A549 (cell line): ENCODE results near the gene SBF2. TPM values are rescaled to one million over a fixed set of nuclear protein-coding genes. Genes with fewer than 3 reads are reported as not detected.
A peak's percentile ranks its signal among the peaks of the same experiment; 100 is the strongest.

ENCODE experiments used
- ATAC-seq, 2 experiments: fragments of 200-7000 bp in 1 of 2; fragments of >200 bp in 1 of 2; cut with Nextera tagmentation in 1 of 2; cut with Tn5 transposase in 1 of 2; 3 replicates each; pipeline versions ENCODE4 v1.8.0 to v1.9.1; 2018 to 2020; ENCODE audit warnings: mild to moderate bottlenecking in 1 of 2, moderate library complexity in 1 of 2
- CTCF ChIA-PET: fragments of 300-600 bp; sonication (Branson Sonifier 250); formaldehyde crosslinking; extraction: SDS; loops from one replicate; lab custom pipeline; 2021; ENCODE audit warnings: antibody characterized with exemption, inconsistent platforms; lab: Yijun Ruan, JAX
- POLR2A ChIA-PET: fragments of 350-600 bp; formaldehyde crosslinking; extraction: SDS; loops from one replicate; lab custom pipeline; 2021; ENCODE audit warnings: antibody characterized with exemption, inconsistent platforms; lab: Yijun Ruan, JAX
- DNase-seq, 2 experiments: peaks; one replicate each; pipeline versions ENCODE4 v3.0.0 to v3.0.0-alpha.2; 2011 to 2016; ENCODE audit warnings: low read depth in 1 of 2, low spot score in 1 of 2
- FAIRE-seq: peaks from 2 replicates; lab custom pipeline; 2011; peaks lifted over from hg19 to GRCh38; lab: Jason Lieb, UNC
- H3K27ac ChIP-seq, 2 experiments: fragments of >200 bp; sonication (Bioruptor Twin); formaldehyde crosslinking; 3 replicates each; pipeline ENCODE4 v1.5.1; 2016 to 2017
- H3K4me1 ChIP-seq: fragments of >200 bp; sonication (Bioruptor Twin); formaldehyde crosslinking; 3 replicates; pipeline ENCODE4 v1.6.1; 2016
- H3K4me2 ChIP-seq: fragments of >200 bp; sonication (Bioruptor Twin); formaldehyde crosslinking; 3 replicates; pipeline ENCODE4 v1.6.1; 2016
- H3K4me3 ChIP-seq: fragments of >200 bp; sonication (Bioruptor Twin); formaldehyde crosslinking; 3 replicates; pipeline ENCODE4 v1.5.1; 2016
- H3K9me3 ChIP-seq: fragments of >200 bp; sonication (Bioruptor Twin); formaldehyde crosslinking; 3 replicates; pipeline ENCODE4 v1.6.1; 2016
- CBX2 ChIP-seq: fragments of 200-600 bp; sonication (generic); IDR thresholded peaks from 2 replicates; pipeline ENCODE4 v1.6.1; 2016; ENCODE audit warnings: low read depth, mild to moderate bottlenecking, borderline replicate concordance
- CBX8 ChIP-seq: fragments of 200-600 bp; sonication (generic); IDR thresholded peaks from 2 replicates; pipeline ENCODE4 v1.6.1; 2016
- CTCF ChIP-seq: fragments of >200 bp; sonication (Bioruptor Twin); formaldehyde crosslinking; IDR thresholded peaks from 3 replicates; pipeline ENCODE4 v1.5.1; 2016
- EHMT2 ChIP-seq: fragments of 200-600 bp; sonication (generic); IDR thresholded peaks from 2 replicates; pipeline ENCODE4 v1.6.1; 2016; ENCODE audit warnings: antibody characterized with exemption, low read depth, mild to moderate bottlenecking, moderate library complexity
- EP300 ChIP-seq, 2 experiments: fragments of >200 bp; sonication (Bioruptor Twin); formaldehyde crosslinking; IDR thresholded peaks; 2 replicates in 1 of 2; 3 replicates in 1 of 2; pipeline ENCODE4 v1.6.1; 2016 to 2017
- FOSB ChIP-seq: fragments of 250-450 bp; sonication (Bioruptor Pico); IDR thresholded peaks from 2 replicates; pipeline ENCODE4 v1.5.0; 2020; ENCODE audit warnings: mild to moderate bottlenecking, moderate library complexity
- FOXS1 ChIP-seq: fragments of 250-450 bp; sonication (Bioruptor Pico); IDR thresholded peaks from 2 replicates; pipeline ENCODE4 v1.5.0; 2020; ENCODE audit warnings: mild to moderate bottlenecking, moderate library complexity
- GATA3 ChIP-seq: IDR thresholded peaks from 2 replicates; pipeline ENCODE4 v1.6.1; 2012; ENCODE audit warnings: borderline replicate concordance
- HDAC2 ChIP-seq: fragments of 200-600 bp; sonication (generic); IDR thresholded peaks from 2 replicates; pipeline ENCODE4 v1.6.1; 2016
- JUNB ChIP-seq: fragments of >200 bp; sonication (Bioruptor Twin); formaldehyde crosslinking; IDR thresholded peaks from 2 replicates; pipeline ENCODE4 v1.6.1; 2016
- KDM1A ChIP-seq: fragments of 200-600 bp; sonication (generic); IDR thresholded peaks from 2 replicates; pipeline ENCODE4 v1.6.1; 2016; ENCODE audit warnings: low read depth, mild to moderate bottlenecking
- MYC ChIP-seq: IDR thresholded peaks from 2 replicates; pipeline ENCODE4 v1.6.1; 2012; ENCODE audit warnings: mild to moderate bottlenecking, inconsistent platforms, low read length, improper control_type of control experiment, borderline replicate concordance
- NPAS2 ChIP-seq: fragments of 250-450 bp; sonication (Bioruptor Pico); IDR thresholded peaks from 2 replicates; pipeline ENCODE4 v1.8.0; 2022; ENCODE audit warnings: mild to moderate bottlenecking, moderate library complexity, borderline replicate concordance
- RAD21 ChIP-seq, 2 experiments: fragments of >200 bp in 1 of 2; sonication (Bioruptor Twin) in 1 of 2; formaldehyde crosslinking in 1 of 2; IDR thresholded peaks in 1 of 2; conservative IDR thresholded peaks in 1 of 2; 2 replicates in 1 of 2; 3 replicates in 1 of 2; pipeline ENCODE4 v1.6.1; 2012 to 2018; ENCODE audit warnings: inconsistent platforms in 1 of 2
- RARB ChIP-seq: fragments of 250-450 bp; sonication (Bioruptor Pico); IDR thresholded peaks from 2 replicates; pipeline ENCODE4 v1.8.0; 2021; ENCODE audit warnings: mild to moderate bottlenecking, moderate library complexity
- RCOR1 ChIP-seq: fragments of 150-350 bp; IDR thresholded peaks from 2 replicates; pipeline ENCODE4 v1.6.1; 2014; ENCODE audit warnings: antibody characterized with exemption, low read length, low read depth
- SMC3 ChIP-seq: fragments of >200 bp; sonication (Bioruptor Twin); formaldehyde crosslinking; IDR thresholded peaks from 3 replicates; pipeline ENCODE4 v1.6.1; 2018; ENCODE audit warnings: inconsistent platforms
- ZNF302 ChIP-seq: fragments of 250-450 bp; sonication (Bioruptor Pico); IDR thresholded peaks from 2 replicates; pipeline ENCODE4 v1.9.0; 2021; ENCODE audit warnings: inconsistent platforms, mild to moderate bottlenecking, moderate library complexity
- ZSCAN20 ChIP-seq: fragments of 250-450 bp; sonication (Bioruptor Pico); IDR thresholded peaks from 2 replicates; pipeline ENCODE4 v1.8.0; 2022; ENCODE audit warnings: mild to moderate bottlenecking, moderate library complexity
- WGBS: methylation state at CpG from one replicate; pipeline ENCODE4 v1.1.6; 2017; ENCODE audit errors: missing lambda C conversion rate; 5-methylcytosine and 5-hydroxymethylcytosine counted together
- polyA plus RNA-seq, 4 experiments: library from polyadenylated mRNA; depleted of rRNA in 3 of 4; stranded (reverse); fragments of >200 nt; fragmentation: RNase III in 1 of 4; extraction: RNeasy Plus Mini Kit Qiagen cat#74134 plus additional on column Dnase treatment in 1 of 4; gene quantifications; 2 replicates in 3 of 4; 3 replicates in 1 of 4; pipeline ENCODE4 v1.2.3, GENCODE V29; 2011 to 2017
- TF ChIP-seq, protein P1 (sequence below): fragments of 250-450 bp; sonication (Bioruptor Pico); IDR thresholded peaks from 2 replicates; pipeline ENCODE4 v1.5.0; 2020; ENCODE audit warnings: low read depth, mild to moderate bottlenecking, moderate library complexity
- TF ChIP-seq, protein P2 (sequence below): fragments of 150-350 bp; IDR thresholded peaks from 2 replicates; pipeline ENCODE4 v1.6.1; 2014; ENCODE audit warnings: low read depth, mild to moderate bottlenecking, low read length
- TF ChIP-seq, protein P3 (sequence below): IDR thresholded peaks from 2 replicates; pipeline ENCODE4 v1.6.1; 2012

SBF2 gene
- polyA plus RNA-seq, 2 of the 4 experiments (the other 2 are of a cell fraction) = 11.1 to 49.6 TPM

DNA sequence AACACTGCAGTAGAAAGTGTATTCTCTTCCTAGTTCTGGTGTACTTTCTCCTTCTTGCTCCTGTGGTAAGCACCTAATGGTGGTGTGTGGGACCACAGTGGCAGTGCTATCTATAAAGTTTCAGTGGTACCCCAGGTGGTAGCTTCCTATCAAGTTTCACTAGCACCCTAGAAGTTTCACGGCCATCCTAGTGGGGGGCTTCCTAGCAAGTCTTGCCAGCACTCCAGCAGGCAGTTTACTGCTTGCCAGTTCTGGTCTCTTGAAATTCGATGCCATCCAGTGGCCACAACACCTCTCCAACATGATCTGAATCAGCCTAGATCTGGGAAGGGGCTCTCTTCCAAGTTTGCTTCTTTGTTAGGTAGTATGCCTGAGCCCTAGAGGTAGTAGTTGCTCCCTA is 400.5 kb downstream of the SBF2 start:
- FAIRE-seq (no peak), ATAC-seq (no peak), DNase-seq (no peak)
- Histone ChIP-seq H3K4me3 (no peak overlapping the region), H3K27ac (peak overlapping the region in 1 of 2 experiments; percentile 44; a peak in 2 of 6 replicates), H3K9me3 (peaks cover 7% of the 10 kb centered on the region; the same call in 1 of the 3 replicates), H3K4me1 (no peaks in the 10 kb centered on the region; the same call in 2 of the 3 replicates), H3K4me2 (no peak overlapping the region)
- no peak for TF ChIP-seq ZNF302 (CRISPR knock-in tag)
- TF ChIP-seq GATA3 = no peak
- TF ChIP-seq KDM1A = no peak
- TF ChIP-seq, protein P1, sequence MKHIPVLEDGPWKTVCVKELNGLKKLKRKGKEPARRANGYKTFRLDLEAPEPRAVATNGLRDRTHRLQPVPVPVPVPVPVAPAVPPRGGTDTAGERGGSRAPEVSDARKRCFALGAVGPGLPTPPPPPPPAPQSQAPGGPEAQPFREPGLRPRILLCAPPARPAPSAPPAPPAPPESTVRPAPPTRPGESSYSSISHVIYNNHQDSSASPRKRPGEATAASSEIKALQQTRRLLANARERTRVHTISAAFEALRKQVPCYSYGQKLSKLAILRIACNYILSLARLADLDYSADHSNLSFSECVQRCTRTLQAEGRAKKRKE (CRISPR knock-in tag) = no peak
- no peak for TF ChIP-seq HDAC2
- TF ChIP-seq RAD21 (conservative IDR thresholded peaks at IDR 0.05 in 1 of 2, IDR thresholded peaks at IDR 0.05 in 1 of 2) = no peak
- TF ChIP-seq EHMT2 = no peak
- TF ChIP-seq FOXS1 (CRISPR knock-in tag) = no peak
- no peak for TF ChIP-seq RCOR1
- no peak for TF ChIP-seq SMC3
- POLR2A ChIA-PET = no interaction called here
- CTCF ChIA-PET = interaction anchor here (1.4 to 1.5 kb wide), 2 partner anchors 10 to 66 kb away, joined by 3 read pairs; no protein-coding TSS in a partner anchor
- WGBS = 86% methylated on average over 2 of the region's 2 CpGs

DNA sequence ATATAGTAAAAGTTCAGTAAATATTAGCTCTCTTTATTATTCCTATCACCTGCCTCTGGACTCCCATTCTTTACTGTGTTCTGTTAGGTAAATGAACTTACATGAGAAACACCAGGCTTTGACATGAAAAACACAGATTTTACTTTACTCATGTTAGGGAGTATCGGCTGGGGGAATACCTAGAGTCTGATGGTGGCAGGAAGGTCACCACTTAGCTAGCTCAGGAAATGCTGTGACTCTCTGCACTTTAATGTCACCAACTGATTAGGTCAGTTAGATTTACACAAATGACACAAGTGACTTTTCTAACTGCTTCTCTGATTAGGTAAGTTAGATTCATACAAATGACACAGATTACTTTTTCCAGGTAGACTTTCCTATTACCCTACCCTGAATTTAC is 405.1 kb downstream of the SBF2 start:
- 89% methylated on average over 1 of the region's 1 CpG for WGBS
- Histone ChIP-seq H3K4me1 (no peaks in the 10 kb centered on the region; the same call in 2 of the 3 replicates), H3K4me3 (no peak overlapping the region), H3K27ac (no peak overlapping the region), H3K4me2 (no peak overlapping the region), H3K9me3 (no peaks in the 10 kb centered on the region)
- TF ChIP-seq JUNB = no peak
- TF ChIP-seq NPAS2 = no peak
- TF ChIP-seq FOSB (CRISPR knock-in tag) = no peak
- TF ChIP-seq ZSCAN20 (CRISPR knock-in tag) = no peak
- no peak for TF ChIP-seq RARB (CRISPR knock-in tag)
- no peak for TF ChIP-seq CTCF
- TF ChIP-seq CBX2 = no peak
- TF ChIP-seq EP300 (IDR thresholded peaks at IDR 0.05) = no peak
- no peak for TF ChIP-seq MYC
- TF ChIP-seq, protein P2, sequence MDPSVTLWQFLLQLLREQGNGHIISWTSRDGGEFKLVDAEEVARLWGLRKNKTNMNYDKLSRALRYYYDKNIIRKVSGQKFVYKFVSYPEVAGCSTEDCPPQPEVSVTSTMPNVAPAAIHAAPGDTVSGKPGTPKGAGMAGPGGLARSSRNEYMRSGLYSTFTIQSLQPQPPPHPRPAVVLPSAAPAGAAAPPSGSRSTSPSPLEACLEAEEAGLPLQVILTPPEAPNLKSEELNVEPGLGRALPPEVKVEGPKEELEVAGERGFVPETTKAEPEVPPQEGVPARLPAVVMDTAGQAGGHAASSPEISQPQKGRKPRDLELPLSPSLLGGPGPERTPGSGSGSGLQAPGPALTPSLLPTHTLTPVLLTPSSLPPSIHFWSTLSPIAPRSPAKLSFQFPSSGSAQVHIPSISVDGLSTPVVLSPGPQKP = no peak
- TF ChIP-seq, protein P3, sequence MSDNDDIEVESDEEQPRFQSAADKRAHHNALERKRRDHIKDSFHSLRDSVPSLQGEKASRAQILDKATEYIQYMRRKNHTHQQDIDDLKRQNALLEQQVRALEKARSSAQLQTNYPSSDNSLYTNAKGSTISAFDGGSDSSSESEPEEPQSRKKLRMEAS = no peak
- TF ChIP-seq CBX8 = no peak
- TF ChIP-seq, protein P1 (CRISPR knock-in tag) = no peak
- FAIRE-seq (no peak), DNase-seq (no peak), ATAC-seq (no peak)
- CTCF ChIA-PET = interaction anchor here (1.1 kb wide), 1 partner anchor 416 kb away, joined by 3 read pairs; the partner anchor contains the start of gene ADM
- POLR2A ChIA-PET = no interaction called here
